ENCODE results near the gene MPP2.
"Not testable (repeated sequence)": the region's sequence is repeated elsewhere in the genome, so short reads cannot be mapped to it uniquely, and the experiment has no call there.

The MPP2 gene

GRCh38 chr17:43931062-43931571, 23.8 kb upstream of the MPP2 start:
- DNase-seq (ENCODE audit: low read depth): no peak

DNA sequence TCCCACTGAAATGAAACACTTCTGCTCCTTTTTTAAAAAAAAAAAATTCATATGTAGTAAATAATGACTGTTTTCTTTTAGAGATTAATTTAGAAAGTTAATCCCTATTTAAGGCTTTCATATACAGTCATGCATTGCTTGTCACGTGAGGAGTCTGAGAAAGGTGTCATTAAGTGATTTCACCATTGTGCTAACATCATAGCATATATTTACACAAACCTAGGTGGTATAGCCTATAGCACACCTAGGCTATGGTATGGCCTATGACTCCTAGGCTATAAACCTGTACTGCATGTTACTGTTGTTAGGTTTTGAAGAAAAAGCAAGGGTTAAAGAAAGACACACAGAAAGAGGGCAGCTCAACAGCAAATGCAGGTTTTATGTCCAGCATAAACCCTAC, 21.3 kb upstream of the MPP2 start:
- DNase-seq (ENCODE audit: low read depth): no peak

DNA sequence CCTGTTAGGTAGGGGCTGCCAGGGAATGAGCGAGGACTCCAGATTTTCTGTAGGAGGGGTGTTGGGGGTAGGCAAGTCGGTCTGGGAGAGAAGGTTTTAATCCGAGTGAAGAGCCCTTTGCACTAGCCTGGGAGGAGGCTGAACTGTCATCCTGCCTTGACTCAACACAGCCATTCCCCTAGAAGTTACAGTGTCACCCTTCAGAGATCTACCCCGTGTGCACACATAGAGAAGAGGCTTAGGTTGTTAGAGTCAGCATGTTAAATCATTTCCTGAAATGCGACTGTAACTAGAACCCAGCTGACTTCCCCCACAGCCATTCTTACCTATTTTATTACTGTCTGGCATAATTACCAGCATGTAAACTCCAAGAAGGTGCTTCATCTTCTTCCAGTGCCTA, 20.6 kb upstream of the MPP2 start:
- not testable (repeated sequence) for DNase-seq (ENCODE audit: low read depth)

- DNase-seq (ENCODE audit: low read depth): no peak
Measured at GRCh38 chr17:43927060-43927864, 19.9 kb upstream of the MPP2 start.

DNA sequence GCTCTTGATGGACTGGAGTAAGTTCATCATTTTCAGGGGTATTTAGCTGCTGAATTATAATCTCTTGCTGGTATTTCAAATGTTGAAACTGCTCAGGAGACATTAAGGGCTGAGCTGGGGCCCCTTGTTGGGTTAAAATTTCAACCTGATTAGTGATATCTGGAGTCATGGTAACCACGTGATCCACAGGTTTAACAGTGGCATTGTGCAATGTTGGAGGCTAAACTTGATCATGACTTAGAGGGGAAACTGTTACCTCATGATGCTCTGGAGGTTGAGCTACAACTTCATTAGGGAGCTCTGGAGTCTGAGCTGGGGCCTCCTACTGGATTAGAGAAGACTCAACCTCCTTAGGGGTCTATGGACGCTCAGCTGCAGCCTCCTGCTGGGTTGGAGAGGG, 17.2 kb upstream of the MPP2 start:
- DNase-seq (ENCODE audit: low read depth): no peak

GRCh38 chr17:43920500-43921095, 13.3 kb upstream of the MPP2 start:
- no peak for DNase-seq (ENCODE audit: low read depth)

DNA sequence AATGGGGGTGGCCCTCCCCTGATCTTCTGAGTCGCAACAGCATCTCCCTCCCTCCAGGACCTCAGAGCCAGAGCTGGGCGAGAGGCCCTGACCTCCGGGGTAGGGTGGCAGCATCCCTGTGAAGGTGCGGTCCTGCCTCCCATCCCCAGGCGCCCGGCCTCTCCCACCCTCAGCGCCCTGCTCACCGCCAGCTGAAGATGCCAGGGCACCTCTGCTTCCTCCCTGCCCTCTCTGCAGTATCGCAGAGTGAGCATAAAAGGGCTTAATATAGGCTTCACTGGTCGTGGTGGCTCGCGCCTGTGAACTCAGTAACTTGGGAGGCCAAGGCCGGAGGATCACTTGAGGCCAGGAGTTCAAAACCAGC, 10.7 kb upstream of the MPP2 start:
- no peak for DNase-seq (ENCODE audit: low read depth)

GRCh38 chr17:43917348-43918025, 10.2 kb upstream of the MPP2 start:
- peak; percentile 39 for DNase-seq (ENCODE audit: low read depth)

DNA sequence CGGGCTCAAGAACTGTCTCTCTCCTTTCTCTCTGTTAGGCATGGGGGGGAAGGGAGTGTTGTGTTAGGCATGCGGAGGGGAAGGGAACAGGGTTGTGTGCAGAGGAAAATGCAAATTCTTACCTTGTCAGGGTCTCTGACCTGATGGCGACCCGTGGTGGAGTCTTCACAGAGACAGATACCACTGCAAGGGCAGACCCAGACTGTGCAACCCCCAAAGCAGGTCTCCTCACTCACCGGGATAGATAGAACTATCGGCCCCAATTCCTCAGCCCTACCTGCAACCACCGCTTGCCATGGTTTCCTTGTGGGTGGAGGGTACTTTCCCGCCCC, 9.6 kb upstream of the MPP2 start:
- no peak for DNase-seq (ENCODE audit: low read depth)

- DNase-seq (ENCODE audit: low read depth): no peak
Measured at GRCh38 chr17:43916385-43916784, 9.0 kb upstream of the MPP2 start.

GRCh38 chr17:43915559-43915958, 8.2 kb upstream of the MPP2 start:
- DNase-seq (ENCODE audit: low read depth): no peak

DNA sequence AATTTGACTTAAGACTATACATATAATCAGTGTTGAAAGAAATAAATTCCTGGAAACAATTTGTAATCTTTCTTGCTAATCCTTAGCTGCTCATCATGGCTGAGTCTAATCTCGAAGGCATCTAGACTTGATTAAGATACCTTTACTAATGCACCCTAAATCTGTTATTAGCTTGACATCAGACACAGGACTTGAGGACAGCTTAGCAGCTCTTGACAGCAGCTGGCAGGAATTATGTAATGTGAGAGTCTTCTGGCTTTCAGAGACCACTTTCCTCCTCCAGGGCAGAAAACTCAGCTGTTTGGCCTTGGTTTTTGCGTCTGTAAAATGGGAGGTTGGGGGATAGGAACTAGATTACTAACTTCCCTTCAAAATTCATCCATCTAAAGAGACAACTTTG, 7.1 kb upstream of the MPP2 start:
- no peak for DNase-seq (ENCODE audit: low read depth)

GRCh38 chr17:43913584-43913983, 6.2 kb upstream of the MPP2 start:
- DNase-seq (ENCODE audit: low read depth): no peak

DNA sequence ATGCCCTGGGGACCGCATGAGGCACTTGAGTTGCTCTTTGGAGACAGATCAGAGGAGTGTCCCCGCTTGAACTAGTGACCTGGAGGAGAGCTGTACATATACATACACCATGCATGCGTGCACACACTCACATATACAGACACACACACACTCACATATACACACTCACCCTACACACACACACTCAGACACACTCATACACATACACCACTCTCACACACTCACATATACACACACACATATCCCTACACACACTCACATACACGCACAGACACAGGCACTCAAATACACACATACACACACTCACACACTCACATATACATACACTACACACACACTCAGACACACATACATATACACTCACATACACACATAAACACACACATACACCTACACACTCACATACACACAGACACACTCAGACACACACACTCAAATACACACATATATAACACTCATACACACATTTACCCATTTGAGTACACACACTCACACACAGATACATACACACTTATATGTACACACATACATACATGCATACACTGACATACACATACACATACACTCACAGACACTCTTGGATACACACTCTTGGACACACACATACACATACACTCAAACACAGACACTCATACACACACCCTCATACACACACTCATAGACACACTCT, 5.4 kb upstream of the MPP2 start:
- DNase-seq (ENCODE audit: low read depth): no peak

DNA sequence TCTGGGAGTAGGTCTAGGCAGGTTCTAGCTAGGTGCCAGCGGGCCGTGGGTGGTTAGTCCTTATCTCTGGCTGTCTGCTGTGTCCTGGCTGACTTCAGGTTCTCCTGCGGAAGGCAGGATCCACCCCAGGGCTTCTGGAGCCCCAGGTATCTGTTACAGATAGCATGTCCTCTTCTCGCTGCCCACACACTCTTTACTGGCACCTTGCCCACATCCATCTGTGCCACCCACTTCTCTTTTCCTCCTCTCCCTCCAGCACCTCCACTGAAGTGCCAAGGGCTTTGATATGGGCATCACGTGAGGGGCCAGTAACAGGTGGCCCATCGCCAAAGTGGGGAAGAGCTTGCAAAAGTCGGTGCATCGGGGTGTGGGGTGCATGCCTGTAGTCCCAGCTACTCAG, 4.6 kb upstream of the MPP2 start:
- no peak for DNase-seq (ENCODE audit: low read depth)

- no peak for DNase-seq (ENCODE audit: low read depth)
Measured at GRCh38 chr17:43909537-43910231, 2.3 kb upstream of the MPP2 start.

GRCh38 chr17:43907998-43908721, 824 bp upstream of the MPP2 start:
- DNase-seq (ENCODE audit: low read depth): peak; percentile 32

DNA sequence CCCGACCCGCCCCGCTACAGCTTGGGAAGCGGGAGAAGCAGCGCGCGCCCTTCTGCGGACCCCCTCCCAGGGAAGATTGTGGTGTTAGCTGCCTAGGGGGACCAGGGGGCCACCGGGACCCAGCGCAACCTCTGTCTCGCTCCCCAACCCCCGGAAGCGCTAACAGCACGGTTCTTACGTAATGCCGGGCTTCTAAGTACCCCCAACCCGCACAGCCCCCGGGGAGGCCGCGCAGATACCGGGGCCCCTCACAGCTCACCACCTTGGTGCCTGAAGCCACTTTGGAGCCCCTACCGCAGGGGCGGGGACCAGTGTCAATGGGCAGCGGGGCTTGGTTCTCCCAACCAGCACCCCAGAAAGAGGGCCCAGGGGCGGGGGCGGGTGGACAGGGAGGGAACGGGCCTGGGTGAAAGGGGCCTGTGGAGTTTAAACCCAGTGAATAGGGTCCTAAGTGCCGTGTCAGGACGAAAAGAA, 348 bp downstream of the MPP2 start:
- DNase-seq (ENCODE audit: low read depth): no peak

GRCh38 chr17:43905985-43906852, 1.1 kb downstream of the MPP2 start:
- no peak for DNase-seq (ENCODE audit: low read depth)

- DNase-seq (ENCODE audit: low read depth): no peak
Measured at GRCh38 chr17:43905400-43905984, 1.8 kb downstream of the MPP2 start.

All from activated T-helper 9 cell treated with anti-CD3 and anti-CD28 coated beads, Interleukin-2, amount 50 U/mL, for 16 hours (primary cell).